ENCODE measurements around the gene FAM78A.

Gene FAM78A

GRCh38 chr9:131303381-131304321 is 27.3 kb upstream of the FAM78A start:
- DNase-seq = no peak

GRCh38 chr9:131302244-131303075 is 26.1 kb upstream of the FAM78A start:
- no peak for DNase-seq

- DNase-seq = no peak
These were observed 24.1 kb upstream of the FAM78A start for GRCh38 chr9:131300444-131300843.

GRCh38 chr9:131299961-131300347 is 23.6 kb upstream of the FAM78A start:
- DNase-seq = no peak

GRCh38 chr9:131299346-131299960 is 23.1 kb upstream of the FAM78A start:
- DNase-seq = no peak

- DNase-seq = no peak
These were observed 22.5 kb upstream of the FAM78A start for GRCh38 chr9:131298816-131299215.

- DNase-seq = no peak
These were observed 22.0 kb upstream of the FAM78A start for GRCh38 chr9:131298341-131298740.

- DNase-seq = no peak
These were observed 21.6 kb upstream of the FAM78A start for GRCh38 chr9:131297903-131298302.

GRCh38 chr9:131296906-131297500 is 20.7 kb upstream of the FAM78A start:
- DNase-seq = no peak

- DNase-seq = no peak
These were observed 20.1 kb upstream of the FAM78A start for GRCh38 chr9:131296460-131296859.

- no peak for DNase-seq
These were observed 16.6 kb upstream of the FAM78A start for GRCh38 chr9:131292937-131293336.

- no peak for DNase-seq
These were observed 15.5 kb upstream of the FAM78A start for GRCh38 chr9:131291795-131292315.

GRCh38 chr9:131290767-131291370 is 14.6 kb upstream of the FAM78A start:
- DNase-seq = no peak

GRCh38 chr9:131290036-131290766 is 13.9 kb upstream of the FAM78A start:
- DNase-seq = peak in 5 of 56 donors; percentile 30 to 66 (median 57)

GRCh38 chr9:131289301-131290035 is 13.2 kb upstream of the FAM78A start, which contains the start of gene PLPP7:
Gene PLPP7 (plus strand): TSS chr9:131289723. CDS start chr9:131289998, 275 bp downstream.
- DNase-seq = peak; percentile 38 to 92 (median 80)

GRCh38 chr9:131288217-131288616 is 11.9 kb upstream of the FAM78A start:
- no peak for DNase-seq

- DNase-seq = no peak
These were observed 11.0 kb upstream of the FAM78A start for GRCh38 chr9:131287359-131287758.

GRCh38 chr9:131284856-131285255 is 8.5 kb upstream of the FAM78A start:
- no peak for DNase-seq
